ENCODE data around the gene PSMF1.

- TF ChIP-seq EZH2 (IDR thresholded peaks at IDR 0.05; ENCODE audit: low read depth) = no peak
- TF ChIP-seq CTCF (conservative IDR thresholded peaks at IDR 0.05) = no peak
These were observed 59.3 kb downstream of the PSMF1 start for GRCh38 chr20:1177680-1178079.

Data from PC-9 (cell line).